ENCODE data around the gene ATP2B1.
"Not testable (repeated sequence)": the region's sequence is repeated elsewhere in the genome, so short reads cannot be mapped to it uniquely, and the experiment has no call there.

The ATP2B1 gene

GRCh38 chr12:89708565-89709156 is at the start of gene ATP2B1:
Gene ATP2B1, minus strand, starts transcription at chr12:89708838. Its CDS starts 52,952 bp downstream, at chr12:89655886.
- peak; percentile 65 for DNase-seq (ENCODE audit: low read depth)

- DNase-seq (ENCODE audit: low read depth), result not testable (repeated sequence)
Measured at GRCh38 chr12:89757987-89758386, 49.3 kb upstream of the ATP2B1 start.

- DNase-seq (ENCODE audit: low read depth), result no peak
Measured at GRCh38 chr12:89756585-89757398, 48.2 kb upstream of the ATP2B1 start.

- DNase-seq (ENCODE audit: low read depth), result no peak
Measured at GRCh38 chr12:89756194-89756584, 47.6 kb upstream of the ATP2B1 start.

- no peak for DNase-seq (ENCODE audit: low read depth)
Measured at GRCh38 chr12:89753997-89754396, 45.4 kb upstream of the ATP2B1 start.

- no peak for DNase-seq (ENCODE audit: low read depth)
Measured at GRCh38 chr12:89752341-89752740, 43.7 kb upstream of the ATP2B1 start.

GRCh38 chr12:89750389-89751351 is 42.0 kb upstream of the ATP2B1 start:
- no peak for DNase-seq (ENCODE audit: low read depth)

- no peak for DNase-seq (ENCODE audit: low read depth)
Measured at GRCh38 chr12:89748791-89749190, 40.2 kb upstream of the ATP2B1 start.

- DNase-seq (ENCODE audit: low read depth), result no peak
Measured at GRCh38 chr12:89745286-89745685, 36.6 kb upstream of the ATP2B1 start.

GRCh38 chr12:89742337-89743022 is 33.8 kb upstream of the ATP2B1 start:
- DNase-seq (ENCODE audit: low read depth), result no peak

- no peak for DNase-seq (ENCODE audit: low read depth)
Measured at GRCh38 chr12:89740943-89741342, 32.3 kb upstream of the ATP2B1 start.

- DNase-seq (ENCODE audit: low read depth), result no peak
Measured at GRCh38 chr12:89736995-89737394, 28.4 kb upstream of the ATP2B1 start.

GRCh38 chr12:89733579-89734201 is 25.1 kb upstream of the ATP2B1 start:
- no peak for DNase-seq (ENCODE audit: low read depth)

- DNase-seq (ENCODE audit: low read depth), result no peak
Measured at GRCh38 chr12:89732522-89732921, 23.9 kb upstream of the ATP2B1 start.

- DNase-seq (ENCODE audit: low read depth), result no peak
Measured at GRCh38 chr12:89731614-89732013, 23.0 kb upstream of the ATP2B1 start.

- no peak for DNase-seq (ENCODE audit: low read depth)
Measured at GRCh38 chr12:89731089-89731488, 22.5 kb upstream of the ATP2B1 start.

GRCh38 chr12:89729946-89730459 is 21.4 kb upstream of the ATP2B1 start:
- no peak for DNase-seq (ENCODE audit: low read depth)

- DNase-seq (ENCODE audit: low read depth), result no peak
Measured at GRCh38 chr12:89723276-89723675, 14.6 kb upstream of the ATP2B1 start.

GRCh38 chr12:89721291-89721987 is 12.8 kb upstream of the ATP2B1 start:
- DNase-seq (ENCODE audit: low read depth), result no peak

- no peak for DNase-seq (ENCODE audit: low read depth)
Measured at GRCh38 chr12:89717759-89718523, 9.3 kb upstream of the ATP2B1 start.
